GM20000 (cell line): ENCODE results near the gene MYPN.
"Not testable (repeated sequence)": the region's sequence is repeated elsewhere in the genome, so short reads cannot be mapped to it uniquely, and the experiment has no call there.

Experiments
- DNase-seq: peaks from one replicate; pipeline ENCODE4 v3.0.0; 2012; ENCODE audit warnings: low spot score
- TF ChIP-seq, protein P1 (sequence below): IDR thresholded peaks from 2 replicates; pipeline ENCODE4 v1.5.1; 2012; ENCODE audit warnings: mild to moderate bottlenecking, control low read depth; ENCODE audit errors: extremely low read depth, missing control alignments

MYPN gene

DNA sequence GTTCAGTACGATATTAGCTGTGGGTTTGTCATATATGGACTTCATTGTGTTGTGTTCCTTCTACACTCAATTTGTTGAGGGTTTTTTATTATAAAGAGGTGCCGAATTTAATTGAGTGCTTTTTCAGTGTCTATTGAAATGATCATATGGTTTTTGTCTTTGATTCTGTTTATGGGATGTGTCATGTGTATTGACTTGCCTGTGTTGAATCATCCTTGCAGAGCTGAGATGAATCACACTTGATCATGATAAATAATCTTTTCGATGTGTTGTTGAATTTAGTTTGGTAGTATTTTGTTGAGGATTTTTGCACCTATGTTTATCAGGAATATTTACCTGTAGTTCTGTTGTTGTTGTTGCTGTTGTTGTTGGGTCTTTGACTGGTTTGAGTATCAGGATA, 82.8 kb downstream of the MYPN start:
- TF ChIP-seq, protein P1, sequence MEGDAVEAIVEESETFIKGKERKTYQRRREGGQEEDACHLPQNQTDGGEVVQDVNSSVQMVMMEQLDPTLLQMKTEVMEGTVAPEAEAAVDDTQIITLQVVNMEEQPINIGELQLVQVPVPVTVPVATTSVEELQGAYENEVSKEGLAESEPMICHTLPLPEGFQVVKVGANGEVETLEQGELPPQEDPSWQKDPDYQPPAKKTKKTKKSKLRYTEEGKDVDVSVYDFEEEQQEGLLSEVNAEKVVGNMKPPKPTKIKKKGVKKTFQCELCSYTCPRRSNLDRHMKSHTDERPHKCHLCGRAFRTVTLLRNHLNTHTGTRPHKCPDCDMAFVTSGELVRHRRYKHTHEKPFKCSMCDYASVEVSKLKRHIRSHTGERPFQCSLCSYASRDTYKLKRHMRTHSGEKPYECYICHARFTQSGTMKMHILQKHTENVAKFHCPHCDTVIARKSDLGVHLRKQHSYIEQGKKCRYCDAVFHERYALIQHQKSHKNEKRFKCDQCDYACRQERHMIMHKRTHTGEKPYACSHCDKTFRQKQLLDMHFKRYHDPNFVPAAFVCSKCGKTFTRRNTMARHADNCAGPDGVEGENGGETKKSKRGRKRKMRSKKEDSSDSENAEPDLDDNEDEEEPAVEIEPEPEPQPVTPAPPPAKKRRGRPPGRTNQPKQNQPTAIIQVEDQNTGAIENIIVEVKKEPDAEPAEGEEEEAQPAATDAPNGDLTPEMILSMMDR, result no peak
- DNase-seq, result no peak

- DNase-seq, result no peak
- TF ChIP-seq, protein P1, result no peak
Measured at GRCh38 chr10:68194290-68194689, 85.0 kb downstream of the MYPN start.

DNA sequence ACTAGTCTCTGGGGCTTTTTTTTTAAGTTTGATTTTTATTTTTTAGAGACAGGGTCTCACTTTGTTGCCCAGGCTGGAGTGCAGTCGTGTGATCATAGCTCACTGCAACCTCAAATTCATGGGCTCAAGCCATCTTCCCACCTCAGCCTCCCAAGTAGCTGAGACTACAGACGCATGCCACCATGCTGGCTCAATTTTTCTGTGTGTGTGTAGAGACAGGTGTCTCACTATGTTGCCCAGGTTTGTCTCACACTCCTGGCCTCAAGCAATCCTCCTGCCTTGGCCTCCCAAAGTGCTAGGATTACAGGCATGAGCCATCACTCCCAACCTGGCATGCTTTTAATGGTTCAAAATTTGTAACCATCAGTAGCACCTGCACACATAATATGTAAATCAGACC, 86.5 kb downstream of the MYPN start:
- DNase-seq, result not testable (repeated sequence)

DNA sequence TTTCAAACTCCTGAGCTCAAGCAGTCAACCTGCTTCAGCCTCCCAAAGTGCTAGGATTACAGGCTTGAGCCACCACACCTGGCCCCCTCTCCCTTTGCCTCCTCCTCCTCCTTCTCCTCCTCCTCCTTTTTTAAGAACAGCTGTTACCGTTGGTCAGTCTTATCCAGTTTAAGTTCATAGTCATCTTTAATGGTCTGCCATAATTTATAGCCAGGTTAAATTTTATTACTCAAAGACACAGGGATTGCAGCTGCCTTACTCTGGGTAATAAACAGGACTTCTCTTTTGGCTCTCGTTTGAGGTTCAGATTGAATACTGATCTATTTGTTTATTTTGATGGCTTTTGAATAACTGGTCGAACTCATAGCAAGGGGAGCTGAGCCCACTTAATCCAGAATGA, 87.4 kb downstream of the MYPN start:
- TF ChIP-seq, protein P1, result no peak
- no peak for DNase-seq

- TF ChIP-seq, protein P1, result no peak
- DNase-seq, result no peak
Measured at GRCh38 chr10:68202960-68203353, 93.7 kb downstream of the MYPN start.

GRCh38 chr10:68208424-68209042, 99.2 kb downstream of the MYPN start:
- peak; percentile 41 for DNase-seq
- TF ChIP-seq, protein P1, result peak; percentile 42

GRCh38 chr10:68211669-68212068, 102.4 kb downstream of the MYPN start:
- TF ChIP-seq, protein P1, result no peak
- no peak for DNase-seq

GRCh38 chr10:68212721-68213352, 103.5 kb downstream of the MYPN start:
- TF ChIP-seq, protein P1, result peak; percentile 2
- DNase-seq, result peak; percentile 34
